HG02571 (cell line): ENCODE results near the gene TRAPPC5.

Experiments used
- ATAC-seq: cut with Tn5 transposase; IDR thresholded peaks from one replicate; pipeline ENCODE4 v1.9.1; 2021; ENCODE audit warnings: mild to moderate bottlenecking, moderate library complexity; ENCODE audit not compliant: unreplicated experiment

Gene TRAPPC5

DNA sequence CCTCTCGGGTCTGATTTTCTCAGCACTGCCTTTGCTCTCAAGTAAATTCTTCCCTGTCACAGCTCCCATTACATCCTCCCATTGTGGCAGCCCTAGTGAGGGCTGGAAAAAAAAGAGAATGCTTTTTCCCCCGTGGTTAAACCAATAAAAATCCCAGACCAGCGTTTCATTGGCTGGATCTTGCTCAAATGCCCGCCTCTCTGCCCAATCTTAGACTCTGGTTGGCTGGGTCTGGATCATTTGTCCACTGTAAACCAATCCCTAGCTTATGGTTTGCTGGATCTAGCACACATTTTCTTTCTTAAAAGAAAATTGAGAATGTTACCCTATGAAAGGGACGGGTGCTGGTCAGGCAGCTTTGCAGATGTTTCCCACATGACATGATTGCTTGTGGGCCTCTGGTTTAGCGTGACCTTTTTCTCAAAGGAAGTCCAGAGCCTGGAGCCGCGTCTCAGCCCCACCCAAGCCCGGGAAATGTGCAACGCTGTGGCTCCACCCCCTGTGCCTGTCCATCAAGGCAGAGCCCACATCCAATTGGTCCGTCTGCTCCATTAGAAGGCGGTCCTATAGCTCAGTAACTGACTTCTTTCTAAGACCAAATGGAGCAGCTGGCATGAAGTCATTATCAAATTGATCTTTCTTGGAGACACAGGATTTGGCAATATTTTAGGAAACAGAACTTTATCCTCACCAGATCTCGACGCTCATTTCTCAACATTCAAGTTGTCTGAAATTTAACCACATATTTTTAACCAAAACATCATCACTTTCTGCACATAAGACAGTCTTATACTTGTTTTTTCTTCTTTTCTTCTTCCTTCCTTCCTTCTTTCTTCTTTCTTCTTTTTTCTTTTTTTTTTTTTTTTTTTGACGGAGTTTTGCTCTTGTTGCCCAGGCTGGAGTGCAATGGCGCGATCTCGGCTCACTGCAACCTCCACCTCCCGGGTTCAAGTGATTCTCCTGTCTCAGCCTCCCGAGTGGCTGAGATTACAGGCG, 6.3 kb upstream of the TRAPPC5 start:
- ATAC-seq = no peak

DNA sequence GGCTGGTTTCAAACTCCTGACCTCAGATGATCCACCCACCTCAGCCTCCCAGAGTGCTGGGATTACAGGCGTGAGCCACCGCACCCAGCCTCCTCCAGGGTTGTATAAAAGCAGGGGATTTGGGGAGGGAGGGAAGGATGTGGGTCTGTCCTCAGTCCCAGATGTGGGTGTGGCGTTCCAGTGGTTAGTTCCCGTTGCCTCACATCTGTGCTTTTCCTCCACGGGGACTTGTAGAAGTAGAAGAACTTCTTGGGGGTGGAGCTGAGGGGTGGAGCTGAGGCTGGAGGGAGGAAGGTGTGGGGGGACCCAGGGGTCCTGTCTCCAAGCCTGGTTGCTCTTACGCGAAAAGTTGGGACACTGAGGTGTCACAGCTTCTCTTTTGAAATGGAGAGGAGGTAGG, 4.3 kb upstream of the TRAPPC5 start:
- no peak for ATAC-seq

DNA sequence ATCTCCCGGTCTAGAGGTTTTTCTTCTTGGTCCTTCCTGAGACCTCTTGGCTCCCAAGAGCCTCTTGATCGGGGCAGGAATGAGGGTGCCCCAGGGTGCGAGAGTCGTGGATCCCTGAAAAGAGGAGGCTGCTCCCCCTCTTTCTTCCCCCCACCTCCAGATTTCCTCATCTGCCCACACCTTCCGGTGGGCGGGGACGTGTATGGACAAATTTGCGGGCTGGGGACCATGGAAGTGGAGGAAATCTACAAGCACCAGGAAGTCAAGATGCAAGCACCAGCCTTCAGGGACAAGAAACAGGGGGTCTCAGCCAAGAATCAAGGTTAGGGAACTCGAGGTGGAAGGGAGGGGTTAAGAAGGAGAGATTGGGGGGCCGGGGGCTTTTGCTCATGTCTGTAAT, 3.8 kb upstream of the TRAPPC5 start, which contains the start of gene MCEMP1:
Gene MCEMP1 (plus strand): TSS at position 237 of the 400 bp plus-strand sequence. CDS start 31 bp downstream, at position 268.
- no peak for ATAC-seq

DNA sequence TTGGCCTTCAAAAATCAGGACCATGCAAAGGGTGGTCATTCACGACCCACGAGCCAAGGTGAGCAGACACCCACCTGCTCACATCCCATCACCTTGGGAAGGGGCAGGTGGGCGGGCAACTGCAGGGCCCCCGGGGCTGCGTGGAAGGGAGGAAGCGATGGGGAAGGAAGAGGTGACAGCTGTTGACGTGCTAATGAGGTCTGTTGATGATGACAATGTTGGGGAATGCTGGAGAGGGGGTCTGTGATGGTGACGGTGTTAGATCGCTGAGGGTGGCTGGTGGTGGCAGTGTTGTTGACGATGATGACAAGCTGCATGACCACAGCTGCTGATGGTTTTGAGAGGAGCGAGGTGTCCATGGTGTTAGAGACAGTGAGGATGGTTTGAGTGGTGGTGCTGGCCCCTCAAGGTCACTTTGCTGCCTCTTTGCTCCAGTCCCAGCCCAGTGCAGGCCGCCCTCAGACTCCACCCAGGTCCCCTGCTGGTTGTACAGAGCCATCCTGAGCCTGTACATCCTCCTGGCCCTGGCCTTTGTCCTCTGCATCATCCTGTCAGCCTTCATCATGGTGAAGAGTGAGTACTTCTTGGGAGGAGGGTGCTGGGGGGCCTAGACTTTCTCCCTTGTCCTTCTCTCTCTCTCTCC, 2.8 kb upstream of the TRAPPC5 start:
- no peak for ATAC-seq

DNA sequence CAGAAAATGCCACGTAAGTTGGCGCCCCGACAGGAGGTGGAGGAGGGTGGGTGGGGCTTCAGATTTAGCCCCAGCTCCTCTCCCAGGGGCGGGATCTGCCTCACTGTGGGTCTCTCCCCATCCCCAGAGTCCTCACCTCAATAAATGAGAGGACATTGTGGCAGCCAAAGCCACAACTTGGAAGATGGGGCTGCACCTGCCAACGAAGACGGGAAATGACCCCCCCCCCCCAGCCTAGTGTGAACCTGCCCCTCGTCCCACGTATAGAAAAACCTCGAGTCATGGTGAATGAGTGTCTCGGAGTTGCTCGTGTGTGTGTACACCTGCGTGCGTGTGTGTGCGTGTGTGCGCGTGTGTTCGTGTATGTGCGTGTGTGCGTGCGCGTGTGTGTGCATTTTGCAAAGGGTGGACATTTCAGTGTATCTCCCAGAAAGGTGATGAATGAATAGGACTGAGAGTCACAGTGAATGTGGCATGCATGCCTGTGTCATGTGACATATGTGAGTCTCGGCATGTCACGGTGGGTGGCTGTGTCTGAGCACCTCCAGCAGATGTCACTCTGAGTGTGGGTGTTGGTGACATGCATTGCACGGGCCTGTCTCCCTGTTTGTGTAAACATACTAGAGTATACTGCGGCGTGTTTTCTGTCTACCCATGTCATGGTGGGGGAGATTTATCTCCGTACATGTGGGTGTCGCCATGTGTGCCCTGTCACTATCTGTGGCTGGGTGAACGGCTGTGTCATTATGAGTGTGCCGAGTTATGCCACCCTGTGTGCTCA, 1.5 kb upstream of the TRAPPC5 start:
- no peak for ATAC-seq

DNA sequence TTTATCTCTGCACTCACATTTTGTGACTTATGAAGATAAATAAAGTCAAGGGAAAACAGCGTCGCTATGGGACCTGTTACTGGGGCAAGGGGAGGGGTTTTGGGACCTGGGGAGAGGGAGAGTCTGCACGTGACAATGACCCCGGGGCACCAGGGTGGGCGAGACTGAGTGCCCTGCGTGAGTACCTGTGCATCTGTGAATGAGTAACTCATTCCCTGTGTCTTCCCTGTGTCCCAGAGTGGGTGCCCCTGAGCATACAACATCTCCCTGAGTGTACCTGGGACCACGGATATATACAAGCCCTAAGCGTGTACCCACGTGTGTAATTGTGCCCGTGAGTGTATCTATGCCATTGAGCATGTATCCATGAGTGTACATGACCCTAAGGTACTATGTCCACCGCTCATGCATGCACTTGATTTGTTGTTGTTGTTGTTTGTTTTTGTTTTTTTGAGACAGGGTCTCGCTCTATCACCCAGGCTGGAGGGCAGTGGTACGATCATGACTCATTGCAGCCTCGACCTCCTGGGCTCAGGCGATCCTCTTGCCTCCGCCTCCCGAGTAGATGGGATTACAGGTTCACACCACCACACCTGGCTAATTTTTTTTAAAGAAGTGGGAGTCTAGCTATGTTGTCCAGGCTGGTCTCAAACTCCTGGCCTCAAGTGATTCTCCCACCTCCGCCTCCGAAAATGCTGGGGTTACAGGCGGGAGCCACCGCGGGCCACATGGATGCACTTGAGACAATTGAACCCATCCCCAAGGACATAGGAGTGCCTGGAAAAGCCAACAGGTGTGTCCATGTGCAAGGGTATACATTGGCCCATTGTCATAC, 645 bp upstream of the TRAPPC5 start:
- no peak for ATAC-seq

DNA sequence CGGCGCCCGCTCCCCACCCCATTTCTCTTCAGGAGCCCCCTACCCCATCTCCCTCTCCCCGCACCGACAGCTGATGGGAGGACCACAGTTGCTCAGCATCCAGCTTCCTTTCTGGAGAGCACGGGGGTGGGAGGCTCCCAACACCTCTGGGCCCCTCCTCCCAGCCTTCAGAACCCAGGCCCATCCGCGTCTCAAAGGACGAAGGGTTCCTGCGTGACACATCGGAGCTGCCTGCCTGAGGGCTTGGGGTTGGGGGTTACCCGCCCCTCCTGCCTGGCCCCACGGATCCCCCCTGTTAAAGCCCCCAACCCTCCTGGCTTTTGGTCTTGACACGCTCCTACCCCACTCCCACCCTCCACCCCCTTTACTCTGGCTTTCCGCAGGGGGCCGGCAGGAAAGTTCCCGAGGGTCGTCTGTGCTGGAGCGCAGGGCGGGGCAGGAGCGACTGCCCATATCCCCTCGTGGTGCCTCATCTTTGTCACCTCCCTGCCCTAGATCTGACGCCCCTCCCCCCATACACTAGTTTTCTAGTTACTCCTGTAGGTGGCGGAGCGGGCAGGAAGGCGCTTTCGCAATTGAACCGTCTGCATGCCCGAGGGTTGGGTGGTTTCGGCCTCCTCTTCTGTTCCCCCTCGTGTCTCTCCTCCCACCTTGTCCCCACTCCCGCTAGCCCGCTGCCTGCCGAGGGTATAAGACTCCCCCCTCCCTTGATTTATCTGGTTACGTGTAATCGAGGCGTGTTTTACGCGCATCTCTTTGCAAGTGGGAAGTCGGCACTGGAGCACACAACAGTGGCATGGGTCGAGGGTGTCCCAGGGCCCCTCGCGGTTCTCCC, 924 bp downstream of the TRAPPC5 start:
- ATAC-seq = no peak

DNA sequence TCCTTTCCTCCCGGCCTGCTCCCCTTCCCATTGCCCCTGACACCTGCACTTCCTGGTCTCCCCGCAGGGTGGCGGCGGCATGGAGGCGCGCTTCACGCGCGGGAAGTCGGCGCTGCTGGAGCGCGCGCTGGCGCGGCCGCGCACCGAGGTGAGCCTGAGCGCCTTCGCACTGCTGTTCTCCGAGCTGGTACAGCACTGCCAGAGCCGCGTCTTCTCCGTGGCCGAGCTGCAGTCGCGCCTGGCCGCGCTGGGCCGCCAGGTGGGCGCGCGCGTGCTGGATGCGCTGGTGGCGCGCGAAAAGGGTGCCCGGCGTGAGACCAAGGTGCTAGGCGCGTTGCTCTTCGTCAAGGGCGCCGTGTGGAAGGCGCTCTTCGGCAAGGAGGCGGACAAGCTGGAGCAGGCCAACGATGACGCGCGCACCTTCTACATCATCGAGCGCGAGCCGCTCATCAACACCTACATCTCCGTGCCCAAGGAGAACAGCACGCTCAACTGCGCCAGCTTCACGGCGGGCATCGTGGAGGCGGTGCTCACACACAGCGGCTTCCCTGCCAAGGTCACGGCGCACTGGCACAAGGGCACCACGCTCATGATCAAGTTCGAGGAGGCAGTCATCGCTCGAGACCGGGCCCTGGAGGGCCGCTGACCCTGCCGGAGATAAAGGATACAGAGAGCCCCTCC, 1.7 kb downstream of the TRAPPC5 start:
- ATAC-seq = no peak

DNA sequence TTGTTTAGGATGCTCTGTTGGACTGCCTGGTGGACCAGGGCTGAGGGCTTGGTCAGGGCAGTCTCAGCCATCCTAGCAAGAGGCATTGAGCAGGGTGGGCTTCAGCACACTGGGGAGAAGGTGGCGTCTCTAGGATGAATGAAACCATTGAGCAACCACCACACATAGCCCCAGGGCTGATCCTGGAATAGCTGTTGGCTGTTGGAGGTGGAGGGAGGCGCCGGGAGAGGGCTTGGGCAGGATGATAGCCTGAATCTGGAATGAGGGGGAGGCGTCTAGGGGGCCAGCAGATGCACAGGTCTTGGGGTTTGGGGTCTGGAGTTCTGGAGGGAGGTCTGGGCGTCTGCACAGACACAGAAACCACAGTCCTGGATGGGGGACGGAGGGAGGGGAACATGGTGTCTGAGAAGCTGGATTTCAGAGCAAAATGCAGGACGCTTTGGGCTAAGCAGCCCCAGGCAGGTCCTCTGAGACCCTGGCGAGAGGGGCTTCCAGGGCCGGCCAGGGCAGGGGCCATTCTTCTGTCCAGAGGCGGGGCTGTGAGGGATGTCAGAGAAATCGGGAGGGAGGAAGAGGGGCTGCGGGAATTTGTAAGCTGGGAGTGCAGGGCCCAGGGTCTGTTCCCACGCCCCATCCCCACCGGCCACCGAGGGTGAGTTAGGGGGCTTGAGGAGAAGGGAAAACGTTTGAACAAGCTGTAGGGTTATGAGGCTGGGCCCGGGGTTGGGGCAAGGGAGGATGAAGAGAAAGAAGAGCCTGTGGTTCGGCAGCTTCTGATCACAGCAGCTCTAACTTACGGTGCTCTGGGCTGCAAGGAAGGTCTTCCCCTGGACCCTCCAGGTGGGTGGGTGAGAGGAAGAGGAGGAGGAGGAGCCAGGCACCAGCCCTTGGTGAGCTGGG, 5.2 kb downstream of the TRAPPC5 start:
- no peak for ATAC-seq

DNA sequence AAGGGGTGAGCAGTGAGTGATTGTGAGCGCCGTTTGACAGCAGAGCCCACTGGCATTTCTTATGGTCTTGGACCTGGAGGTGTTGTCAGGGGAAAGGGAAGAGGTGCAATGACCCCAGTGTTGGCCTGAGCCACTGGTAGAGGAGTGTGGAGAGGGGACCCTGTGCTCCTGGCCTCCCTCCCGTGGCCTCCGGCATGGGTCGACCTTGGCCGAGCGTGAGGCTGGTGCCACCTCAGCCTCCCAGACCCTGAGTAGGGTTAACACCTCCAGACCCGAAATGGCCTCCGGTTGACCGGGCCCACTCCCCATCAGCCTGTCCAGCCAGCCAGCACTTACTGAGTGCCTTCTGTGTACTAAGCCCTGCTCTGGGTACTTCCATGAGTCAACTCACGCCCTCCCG, 6.5 kb downstream of the TRAPPC5 start:
- ATAC-seq = no peak

DNA sequence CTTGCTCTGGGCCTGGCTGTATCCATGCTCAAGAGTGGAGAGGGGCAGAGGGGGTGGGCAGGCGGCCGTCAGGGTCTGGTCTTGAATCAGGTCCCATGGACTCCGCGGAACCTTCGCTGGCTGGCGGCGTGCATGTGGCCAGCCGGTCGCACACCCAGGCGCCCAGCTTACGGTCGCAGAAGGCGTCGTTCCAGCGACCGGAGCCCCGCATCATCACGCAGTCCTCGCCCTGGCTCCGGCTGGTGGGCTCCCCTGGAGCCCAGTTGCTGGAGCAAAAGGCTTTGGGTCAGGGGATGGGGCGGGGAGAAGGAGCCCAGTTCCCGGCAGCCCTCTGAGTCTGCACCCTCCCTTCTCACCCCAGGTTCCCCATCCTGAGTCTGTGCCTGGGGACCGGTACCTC, 8.5 kb downstream of the TRAPPC5 start:
- no peak for ATAC-seq

DNA sequence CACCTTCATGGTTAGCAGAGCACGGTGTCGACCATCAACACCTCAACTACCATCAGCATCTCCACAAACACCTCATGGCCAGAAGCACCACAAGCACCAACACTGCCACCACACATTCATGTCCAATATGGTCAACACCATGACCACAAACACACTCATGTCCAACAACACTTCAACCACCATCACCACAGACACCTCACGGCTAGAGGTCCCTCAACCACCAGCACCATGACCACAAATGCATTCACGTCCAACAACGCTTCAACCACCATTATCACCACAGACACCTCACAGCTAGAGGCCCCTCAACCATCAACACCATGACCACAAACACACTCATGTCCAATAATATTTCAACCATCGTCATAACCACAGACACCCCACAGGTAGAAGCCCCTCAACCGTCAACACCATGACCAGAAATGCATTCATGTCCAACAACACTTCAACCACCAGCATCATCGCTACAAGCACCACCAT, 10.2 kb downstream of the TRAPPC5 start:
- no peak for ATAC-seq

DNA sequence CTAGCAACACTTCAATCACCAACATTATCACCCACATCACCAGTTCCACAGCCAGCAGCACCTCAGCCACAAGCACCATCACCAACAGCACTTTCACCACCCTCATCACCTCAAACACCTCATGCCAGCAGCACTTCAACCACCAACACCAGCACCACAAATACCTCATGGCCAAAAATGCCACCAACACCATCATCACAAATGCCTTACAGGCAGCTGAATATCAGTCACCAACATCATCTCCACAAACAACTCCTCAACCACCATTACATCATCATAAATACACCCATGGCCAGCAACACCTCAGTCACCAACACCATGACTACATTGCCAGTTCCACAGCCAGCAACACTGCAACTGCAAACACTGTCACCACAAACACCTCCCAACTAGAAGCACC, 10.9 kb downstream of the TRAPPC5 start:
- no peak for ATAC-seq

DNA sequence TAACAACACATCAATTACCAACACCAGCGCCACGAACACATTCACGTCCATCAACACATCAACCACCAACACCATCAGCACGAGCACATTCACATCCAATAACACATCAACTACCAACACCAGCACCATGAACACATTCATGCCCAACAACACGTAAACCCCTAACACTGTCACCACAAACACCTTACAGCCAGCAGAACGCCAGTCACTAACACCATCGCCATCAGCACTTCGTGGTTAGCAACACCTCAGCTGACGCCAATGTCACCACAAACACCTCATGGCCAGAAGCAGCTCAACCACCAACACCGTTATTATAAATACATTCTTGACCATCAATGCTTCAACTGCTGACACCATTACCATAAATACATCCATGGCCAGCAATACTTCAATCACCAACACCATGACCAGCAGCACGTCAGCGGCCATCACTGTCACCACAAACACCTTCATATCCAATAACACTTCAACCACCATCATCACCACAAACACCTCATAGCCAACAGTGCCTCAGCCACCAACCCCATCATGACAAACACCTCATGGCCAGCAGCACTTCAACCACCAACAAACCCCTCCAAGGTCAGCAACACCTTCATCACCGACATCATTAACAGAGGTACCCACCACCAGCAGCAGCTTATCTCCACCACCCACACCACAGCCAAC, 11.9 kb downstream of the TRAPPC5 start:
- no peak for ATAC-seq

DNA sequence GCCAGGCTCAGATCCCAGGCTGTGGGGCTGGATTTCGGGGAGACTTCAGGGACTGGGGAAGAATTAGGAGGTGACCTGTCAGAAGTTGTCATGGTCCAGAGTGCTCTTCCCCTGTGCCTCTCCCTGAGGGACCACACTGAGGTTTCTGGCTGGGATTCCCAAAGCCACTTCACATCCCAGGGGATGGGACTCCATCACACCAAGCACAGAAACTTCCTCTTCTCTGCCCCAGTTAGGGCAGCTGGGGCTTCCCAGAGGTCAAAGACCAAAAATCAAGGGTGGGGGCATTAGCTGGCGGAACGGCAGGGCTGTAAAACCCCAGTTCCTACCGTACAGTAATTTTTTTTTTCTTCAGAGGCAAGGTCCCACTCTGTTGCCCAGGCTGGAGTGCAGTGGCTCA, 13.9 kb downstream of the TRAPPC5 start:
- ATAC-seq = no peak

DNA sequence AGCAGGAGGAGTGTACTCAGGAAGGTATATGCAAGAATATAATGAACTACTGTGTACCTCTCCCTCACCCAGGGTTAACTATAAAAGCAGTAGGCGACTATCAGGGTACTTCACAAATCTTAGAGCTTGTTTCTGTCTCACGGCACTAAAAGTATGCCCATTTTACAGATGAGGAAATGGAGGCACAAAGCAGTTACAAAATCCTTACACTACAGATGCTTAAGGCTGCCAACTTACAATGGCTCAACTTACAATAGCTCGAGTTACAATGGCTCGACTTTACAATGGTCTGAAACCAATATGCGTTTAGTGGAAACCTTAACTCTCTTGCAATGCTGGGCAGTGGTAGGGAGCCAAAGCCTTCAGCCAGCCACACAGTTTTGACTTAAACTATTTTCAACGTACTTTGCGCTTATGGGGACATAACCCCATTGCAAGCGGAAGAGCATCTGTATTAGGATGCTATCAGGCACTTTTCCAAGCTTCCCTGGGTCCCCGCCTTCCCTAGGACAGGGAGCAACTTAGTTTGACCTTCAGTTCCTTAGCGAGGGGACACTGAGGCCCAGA, 17.2 kb downstream of the TRAPPC5 start:
- ATAC-seq = no peak

DNA sequence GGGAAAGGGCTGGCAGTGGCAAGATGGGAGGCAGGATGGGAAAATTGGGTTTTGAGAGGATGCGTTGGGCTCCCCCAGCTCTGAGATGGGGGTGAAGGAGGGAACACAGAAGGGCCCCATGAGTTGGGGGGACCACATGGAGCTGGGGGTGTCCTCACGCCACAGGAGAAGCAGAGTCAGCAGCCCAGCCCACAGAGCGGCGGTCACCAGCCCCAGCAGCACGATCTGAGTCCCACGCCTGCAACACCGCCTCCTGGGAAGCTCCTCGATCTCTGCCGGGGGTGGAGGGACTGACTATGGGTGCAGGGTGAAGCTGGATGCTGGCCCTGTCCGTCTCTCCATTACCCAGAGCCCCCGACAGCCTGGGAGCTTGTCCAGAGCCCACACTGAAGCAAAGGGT, 17.9 kb downstream of the TRAPPC5 start:
- no peak for ATAC-seq
